Measurements from ENCODE around the gene CDC26.

GRCh38 chr9:113278840-113279239 lies 3.5 kb upstream of the CDC26 start:
- TF ChIP-seq, protein P1, sequence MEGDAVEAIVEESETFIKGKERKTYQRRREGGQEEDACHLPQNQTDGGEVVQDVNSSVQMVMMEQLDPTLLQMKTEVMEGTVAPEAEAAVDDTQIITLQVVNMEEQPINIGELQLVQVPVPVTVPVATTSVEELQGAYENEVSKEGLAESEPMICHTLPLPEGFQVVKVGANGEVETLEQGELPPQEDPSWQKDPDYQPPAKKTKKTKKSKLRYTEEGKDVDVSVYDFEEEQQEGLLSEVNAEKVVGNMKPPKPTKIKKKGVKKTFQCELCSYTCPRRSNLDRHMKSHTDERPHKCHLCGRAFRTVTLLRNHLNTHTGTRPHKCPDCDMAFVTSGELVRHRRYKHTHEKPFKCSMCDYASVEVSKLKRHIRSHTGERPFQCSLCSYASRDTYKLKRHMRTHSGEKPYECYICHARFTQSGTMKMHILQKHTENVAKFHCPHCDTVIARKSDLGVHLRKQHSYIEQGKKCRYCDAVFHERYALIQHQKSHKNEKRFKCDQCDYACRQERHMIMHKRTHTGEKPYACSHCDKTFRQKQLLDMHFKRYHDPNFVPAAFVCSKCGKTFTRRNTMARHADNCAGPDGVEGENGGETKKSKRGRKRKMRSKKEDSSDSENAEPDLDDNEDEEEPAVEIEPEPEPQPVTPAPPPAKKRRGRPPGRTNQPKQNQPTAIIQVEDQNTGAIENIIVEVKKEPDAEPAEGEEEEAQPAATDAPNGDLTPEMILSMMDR (IDR thresholded peaks at IDR 0.05), result no peak
- TF ChIP-seq POLR2A (IDR thresholded peaks at IDR 0.05), result no peak

All from esophagus squamous epithelium (tissue), 4 donors.